LNCaP clone FGC (cell line): ENCODE data around the gene COL11A2.

ENCODE experiments used
- DNase-seq: peaks from one replicate; pipeline ENCODE4 v3.0.0-alpha.2; 2011; ENCODE audit warnings: low read depth
- H3K4me3 ChIP-seq: 2 replicates; pipeline ENCODE4 v1.5.1; 2011; ENCODE audit warnings: mild to moderate bottlenecking, low read depth, low read length, control low read depth
- CTCF ChIP-seq: IDR thresholded peaks from 2 replicates; pipeline ENCODE4 v1.5.1; 2012; ENCODE audit warnings: mild to moderate bottlenecking; ENCODE audit not compliant: control insufficient read depth, insufficient read depth; ENCODE audit errors: extremely low read depth

COL11A2 gene

GRCh38 chr6:33191383-33192104 lies 723 bp downstream of the COL11A2 start:
- DNase-seq = no peak
- TF ChIP-seq CTCF = no peak
- no peak overlapping the region for H3K4me3 ChIP-seq

- no peak for DNase-seq
- H3K4me3 ChIP-seq = no peak overlapping the region
- TF ChIP-seq CTCF = no peak
These were observed 1.7 kb downstream of the COL11A2 start for GRCh38 chr6:33190504-33191107.

- no peak overlapping the region for H3K4me3 ChIP-seq
- no peak for DNase-seq
- TF ChIP-seq CTCF = no peak
These were observed 2.4 kb downstream of the COL11A2 start for GRCh38 chr6:33189625-33190448.

GRCh38 chr6:33189164-33189563 lies 3.1 kb downstream of the COL11A2 start:
- TF ChIP-seq CTCF = no peak
- DNase-seq = no peak
- H3K4me3 ChIP-seq = no peak overlapping the region

- TF ChIP-seq CTCF = no peak
- DNase-seq = no peak
- no peak overlapping the region for H3K4me3 ChIP-seq
These were observed 4.5 kb downstream of the COL11A2 start for GRCh38 chr6:33187809-33188208.

GRCh38 chr6:33185654-33186187 lies 6.5 kb downstream of the COL11A2 start:
- no peak for DNase-seq
- TF ChIP-seq CTCF = no peak
- H3K4me3 ChIP-seq = no peak overlapping the region
